Measurements from ENCODE around the gene AHSP. TPM values are rescaled to one million over a fixed set of nuclear protein-coding genes. Genes with fewer than 3 reads are reported as not detected.
"Not testable (repeated sequence)": the region's sequence is repeated elsewhere in the genome, so short reads cannot be mapped to it uniquely, and the experiment has no call there.

AHSP gene
- total RNA-seq, 2 experiments from 2014 or later = not detected

DNA sequence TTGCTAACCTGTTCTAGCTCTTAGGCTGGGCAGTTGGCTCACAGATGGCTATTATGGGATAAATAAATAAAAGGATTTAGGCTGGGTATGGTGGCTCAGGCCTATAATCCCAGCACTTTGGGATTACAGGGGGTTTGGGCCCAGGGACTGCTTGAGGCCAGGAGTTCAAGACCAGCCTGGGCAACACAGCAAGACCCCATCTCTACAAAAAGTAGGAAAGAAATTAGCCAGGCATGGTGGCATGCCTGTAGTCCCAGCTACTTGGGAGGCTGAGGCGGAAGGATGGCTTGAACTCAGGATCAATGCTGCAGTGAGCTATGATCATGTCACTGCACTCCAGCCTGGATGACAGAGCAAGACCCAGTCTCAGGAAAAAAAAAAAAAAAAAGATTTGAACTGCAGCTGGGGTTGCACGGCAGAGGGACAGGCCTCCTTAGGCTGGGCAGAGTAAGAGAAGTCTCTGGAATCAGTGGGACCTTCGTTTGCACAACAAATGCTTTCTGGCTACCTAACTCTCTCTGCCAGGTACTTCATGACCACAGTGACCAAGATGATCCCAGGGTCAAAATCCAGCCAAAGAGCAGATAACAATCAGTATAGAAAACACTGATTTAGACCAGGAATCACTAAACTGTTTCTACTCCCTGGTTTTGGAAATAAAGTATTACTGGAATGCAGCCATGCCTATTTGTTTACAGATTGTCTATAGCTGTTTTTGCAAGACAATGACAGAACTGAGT lies 26.3 kb upstream of the AHSP start:
- Mint-ChIP-seq H3K4me1 (peaks cover 19% of the 10 kb centered on the region), H3K36me3 (ENCODE audit: low read depth) (peaks cover 14% of the 10 kb centered on the region), H3K9me3 (ENCODE audit: low read depth) (no peaks in the 10 kb centered on the region), H3K4me3 (no peak overlapping the region), H3K27ac (no peak overlapping the region), H3K27me3 (no peaks in the 10 kb centered on the region)
- no peak for DNase-seq
- ATAC-seq = no peak
- POLR2A ChIA-PET = interaction anchor here (0.5 kb wide), 2 partner anchors 10 to 303 kb away, joined by 3 read pairs; no protein-coding TSS in a partner anchor
- intact Hi-C loops (cut with DNase I, micrococcal nuclease) = no loop called here
- CTCF ChIA-PET = interaction anchor here (0.9 to 1.2 kb wide), 2 partner anchors 10 to 41 kb away, joined by 3 to 4 read pairs; no protein-coding TSS in a partner anchor

DNA sequence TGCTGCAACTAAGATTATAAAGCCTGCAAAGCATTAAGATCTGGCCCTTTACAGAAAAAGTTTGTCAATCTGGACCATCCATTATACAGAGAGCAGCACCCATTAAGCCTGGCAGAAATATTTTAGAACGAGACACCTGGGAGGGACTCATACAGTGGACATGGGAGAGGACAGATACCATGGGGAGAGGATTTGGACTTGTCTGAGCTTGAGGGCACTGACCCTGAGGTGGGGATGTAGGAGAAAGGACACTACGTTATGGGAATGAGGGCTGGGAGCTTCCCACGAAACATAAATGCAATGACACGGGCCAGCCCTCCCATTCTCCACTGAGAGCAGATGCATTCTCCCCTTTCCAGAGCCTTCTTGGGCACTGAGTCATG lies 25.7 kb upstream of the AHSP start:
- CTCF ChIA-PET = interaction anchor here (0.9 to 1.3 kb wide), 4 partner anchors 9 to 42 kb away, joined by 3 to 4 read pairs (median 4); no protein-coding TSS in a partner anchor
- Mint-ChIP-seq H3K4me3 (no peak overlapping the region), H3K27me3 (no peaks in the 10 kb centered on the region), H3K4me1 (peaks cover 24% of the 10 kb centered on the region), H3K36me3 (ENCODE audit: low read depth) (peaks cover 14% of the 10 kb centered on the region), H3K9me3 (ENCODE audit: low read depth) (no peaks in the 10 kb centered on the region), H3K27ac (no peak overlapping the region)
- intact Hi-C loops (cut with DNase I, micrococcal nuclease) = no loop called here
- POLR2A ChIA-PET = interaction anchor here (0.5 kb wide), 1 partner anchor 11 kb away, joined by 3 read pairs; no protein-coding TSS in a partner anchor
- no peak for ATAC-seq
- no peak for DNase-seq

- POLR2A ChIA-PET = interaction anchor here (0.7 kb wide), 1 partner anchor 39 kb away, joined by 3 read pairs; no protein-coding TSS in a partner anchor
- H3K9me3 Mint-ChIP-seq (ENCODE audit: low read depth) = no peaks in the 10 kb centered on the region
- no peak overlapping the region for H3K4me3 Mint-ChIP-seq
- peaks cover 30% of the 10 kb centered on the region for H3K4me1 Mint-ChIP-seq
- peaks cover 11% of the 10 kb centered on the region for H3K36me3 Mint-ChIP-seq (ENCODE audit: low read depth)
- no peaks in the 10 kb centered on the region for H3K27me3 Mint-ChIP-seq
- CTCF ChIA-PET = interaction anchor here (0.9 to 1.3 kb wide), 4 partner anchors 8 to 40 kb away, joined by 3 to 4 read pairs (median 4); no protein-coding TSS in a partner anchor
- intact Hi-C loops (cut with DNase I, micrococcal nuclease) = no loop called here
- DNase-seq (no peak), ATAC-seq (no peak)
- no peak overlapping the region for H3K27ac Mint-ChIP-seq
Observed at GRCh38 chr16:31502981-31503380, 24.7 kb upstream of the AHSP start.

GRCh38 chr16:31503555-31503954 lies 24.1 kb upstream of the AHSP start:
- Mint-ChIP-seq H3K4me1 (peaks cover 30% of the 10 kb centered on the region), H3K36me3 (ENCODE audit: low read depth) (peaks cover 10% of the 10 kb centered on the region)
- ChIA-PET CTCF (interaction anchor here (1.1 to 1.3 kb wide), 2 partner anchors 26 to 41 kb away, joined by 3 to 4 read pairs; no protein-coding TSS in a partner anchor), POLR2A (interaction anchor here (0.7 kb wide), 1 partner anchor 40 kb away, joined by 3 read pairs; no protein-coding TSS in a partner anchor)
- intact Hi-C loops (cut with DNase I, micrococcal nuclease); ATAC-seq; H3K27ac Mint-ChIP-seq; DNase-seq; H3K9me3 Mint-ChIP-seq (ENCODE audit: low read depth); H3K27me3 Mint-ChIP-seq; H3K4me3 Mint-ChIP-seq: not testable (repeated sequence)

- no peaks in the 10 kb centered on the region for H3K9me3 Mint-ChIP-seq (ENCODE audit: low read depth)
- ATAC-seq (no peak), DNase-seq (no peak)
- peak overlapping the region; percentile 31 for H3K27ac Mint-ChIP-seq
- H3K36me3 Mint-ChIP-seq (ENCODE audit: low read depth) = peaks cover 6% of the 10 kb centered on the region
- POLR2A ChIA-PET = no interaction called here
- H3K4me1 Mint-ChIP-seq = peaks cover 34% of the 10 kb centered on the region
- H3K27me3 Mint-ChIP-seq = no peaks in the 10 kb centered on the region
- intact Hi-C loops (cut with DNase I, micrococcal nuclease) = no loop called here
- no peak overlapping the region for H3K4me3 Mint-ChIP-seq
- CTCF ChIA-PET = interaction anchor here (0.6 kb wide), 1 partner anchor 638 kb away, joined by 3 read pairs; no protein-coding TSS in a partner anchor
Observed at GRCh38 chr16:31504159-31504558, 23.5 kb upstream of the AHSP start.

DNA sequence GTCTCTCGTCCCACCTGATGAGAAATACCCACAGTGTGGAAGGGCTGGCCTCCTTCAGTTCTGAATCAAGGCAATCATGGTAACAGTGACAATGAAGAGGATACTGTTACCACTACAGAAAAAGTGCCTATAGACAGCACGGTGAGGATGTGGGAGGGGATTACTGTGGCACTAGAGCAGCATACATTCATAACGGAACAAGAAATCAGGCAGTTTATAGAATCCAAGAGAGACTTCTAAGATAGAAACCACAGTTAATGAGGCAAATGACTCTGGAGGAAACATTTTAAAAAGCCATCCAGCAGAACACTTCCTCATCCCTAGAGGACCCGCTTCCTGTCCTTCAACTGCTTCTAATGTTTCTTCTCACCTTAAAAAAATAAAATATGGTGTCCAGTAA lies 22.2 kb upstream of the AHSP start:
- ChIA-PET POLR2A (no interaction called here), CTCF (interaction anchor here (1.2 kb wide), 1 partner anchor 9 kb away, joined by 3 read pairs; no protein-coding TSS in a partner anchor)
- DNase-seq = peak; percentile 62
- Mint-ChIP-seq H3K4me1 (peaks cover 46% of the 10 kb centered on the region), H3K36me3 (ENCODE audit: low read depth) (peaks cover 6% of the 10 kb centered on the region), H3K9me3 (ENCODE audit: low read depth) (no peaks in the 10 kb centered on the region), H3K27ac (peak overlapping the region; percentile 59), H3K4me3 (no peak overlapping the region), H3K27me3 (no peaks in the 10 kb centered on the region)
- intact Hi-C loops (cut with DNase I, micrococcal nuclease) = loop anchor here (1.0 to 5.0 kb wide), 3 partner anchors 48 to 363 kb away; partner anchors contain the start of gene ARMC5 (in 1 of the 2)
- peak; percentile 82 for ATAC-seq

DNA sequence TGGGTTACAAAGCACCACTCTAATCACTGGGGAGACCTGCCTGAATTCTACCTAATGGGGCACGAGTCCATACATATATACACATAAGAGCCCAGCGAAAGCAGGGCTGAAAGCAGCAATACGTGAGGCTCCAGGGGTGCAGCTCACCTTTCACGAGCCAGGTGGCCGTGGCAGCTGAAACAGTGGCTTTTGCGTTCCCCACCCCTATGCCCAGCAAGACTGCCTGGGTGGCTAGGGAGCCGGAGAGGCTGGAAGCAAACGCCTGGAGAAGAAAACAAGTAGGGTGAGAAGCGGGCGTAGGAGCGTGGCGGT lies 20.1 kb upstream of the AHSP start:
- DNase-seq = no peak
- intact Hi-C loops (cut with DNase I, micrococcal nuclease) = loop anchor here in 1 of 2 experiments (5.0 kb wide), 2 partner anchors 50 to 360 kb away; partner anchors contain the start of gene ARMC5
- CTCF ChIA-PET = interaction anchor here (0.6 to 1.2 kb wide), 5 partner anchors 9 to 365 kb away, joined by 3 to 4 read pairs (median 3); no protein-coding TSS in a partner anchor
- Mint-ChIP-seq H3K9me3 (ENCODE audit: low read depth) (no peaks in the 10 kb centered on the region), H3K4me3 (peak overlapping the region; percentile 88), H3K27ac (peak overlapping the region; percentile 98), H3K4me1 (peaks cover 47% of the 10 kb centered on the region), H3K36me3 (ENCODE audit: low read depth) (peaks cover 6% of the 10 kb centered on the region), H3K27me3 (no peaks in the 10 kb centered on the region)
- POLR2A ChIA-PET = interaction anchor here (0.5 to 1.0 kb wide), 6 partner anchors 199 to 373 kb away, joined by 3 to 14 read pairs (median 3); partner anchors contain the start of gene ZNF267
- ATAC-seq = no peak

DNA sequence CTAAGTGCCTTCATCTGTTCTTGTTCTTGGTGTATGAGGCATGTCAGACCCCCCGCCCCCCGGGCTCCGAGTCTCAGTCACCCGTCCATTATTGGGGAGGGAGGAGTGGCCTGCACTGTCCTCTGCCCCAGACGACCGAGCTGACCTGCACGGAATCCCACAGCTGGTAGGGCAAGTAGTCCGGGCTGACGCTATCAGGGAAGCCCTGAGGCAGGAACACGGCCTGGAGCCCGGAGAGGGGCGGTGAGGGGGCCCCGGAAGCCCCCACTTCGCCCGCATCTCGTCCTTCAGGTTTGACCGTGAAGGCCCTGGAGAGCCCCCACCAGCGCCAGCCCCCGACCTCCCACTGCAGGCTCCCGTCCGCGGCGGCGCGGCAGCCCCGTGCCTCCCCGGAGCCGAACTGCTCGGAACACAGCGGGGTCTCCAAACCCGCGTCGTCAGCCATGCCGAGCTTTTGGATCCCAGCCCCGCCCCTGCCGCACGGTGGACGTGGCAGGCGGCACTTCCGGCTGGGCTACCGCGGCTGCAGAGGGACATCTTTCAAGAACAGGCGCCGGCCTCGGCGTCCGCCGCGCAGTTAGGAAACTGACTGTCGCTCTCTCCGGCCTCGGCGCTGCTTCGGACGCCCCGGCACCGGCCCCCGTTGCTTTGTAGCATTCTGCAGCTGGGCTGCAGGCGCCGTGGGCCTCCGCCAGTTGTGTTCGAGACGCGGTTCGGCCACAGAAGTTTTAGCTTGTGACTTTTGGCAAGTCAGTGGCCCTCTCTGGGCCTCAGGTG lies 19.6 kb upstream of the AHSP start, which contains the start of gene RUSF1:
RUSF1 (minus strand) TSS at position 463 of the 777 bp plus-strand sequence; CDS start at position 445, 18 bp downstream.
- Mint-ChIP-seq H3K4me3 (peak within 1 kb of the TSS; percentile 88), H3K4me1 (peaks cover 47% of the 10 kb centered on the region), H3K9me3 (ENCODE audit: low read depth) (no peaks in the 10 kb centered on the region), H3K27me3 (no peaks in the 10 kb centered on the region), H3K27ac (peak within 1 kb of the TSS; percentile 98), H3K36me3 (ENCODE audit: low read depth) (peaks cover 6% of the 10 kb centered on the region)
- DNase-seq (peak; percentile 94), ATAC-seq (peak; percentile 77)
- POLR2A ChIA-PET = interaction anchor here (0.6 to 1.0 kb wide), 5 partner anchors 17 to 365 kb away, joined by 3 to 8 read pairs (median 3); partner anchors contain the start of gene ZNF267
- CTCF ChIA-PET = interaction anchor here (0.8 to 1.2 kb wide), 4 partner anchors 18 to 366 kb away, joined by 3 to 4 read pairs (median 4); no protein-coding TSS in a partner anchor
- intact Hi-C loops (cut with DNase I, micrococcal nuclease) = loop anchor here (1.0 to 5.0 kb wide), 9 partner anchors 21 to 435 kb away; partner anchors contain the start of gene ARMC5 (in 2 of the 2)

DNA sequence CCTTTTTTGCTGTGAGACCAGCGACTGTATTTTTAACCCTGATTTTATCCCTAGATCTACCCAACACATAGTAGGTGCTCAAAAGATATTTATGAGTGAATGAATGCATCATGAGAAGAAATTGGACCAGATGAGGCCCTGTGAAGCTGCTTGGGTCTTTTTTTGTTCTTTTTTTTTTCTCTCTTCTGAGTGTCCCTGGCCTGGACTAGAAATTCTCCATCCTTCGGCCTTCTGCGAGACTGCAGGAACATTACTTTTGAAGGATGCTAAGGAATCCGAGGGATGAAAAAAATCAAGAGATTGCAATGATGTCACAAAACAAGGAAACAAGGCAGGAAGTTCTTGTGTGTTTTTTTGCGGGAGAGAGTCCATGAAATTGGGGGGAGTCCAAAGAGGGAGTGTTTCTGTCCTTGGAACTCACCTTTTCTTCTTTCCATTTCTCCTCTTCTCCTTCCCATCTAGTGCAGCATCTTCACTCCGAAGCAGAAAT lies 18.9 kb upstream of the AHSP start:
- peaks cover 47% of the 10 kb centered on the region for H3K4me1 Mint-ChIP-seq
- POLR2A ChIA-PET = interaction anchor here (0.9 to 1.0 kb wide), 2 partner anchors 20 to 360 kb away, joined by 3 to 8 read pairs; no protein-coding TSS in a partner anchor
- CTCF ChIA-PET = interaction anchor here (0.9 to 1.2 kb wide), 2 partner anchors 48 to 360 kb away, joined by 3 to 4 read pairs; no protein-coding TSS in a partner anchor
- peaks cover 6% of the 10 kb centered on the region for H3K36me3 Mint-ChIP-seq (ENCODE audit: low read depth)
- no peaks in the 10 kb centered on the region for H3K9me3 Mint-ChIP-seq (ENCODE audit: low read depth)
- peak overlapping the region; percentile 88 for H3K4me3 Mint-ChIP-seq
- no peak for ATAC-seq
- peak overlapping the region; percentile 98 for H3K27ac Mint-ChIP-seq
- intact Hi-C loops (cut with DNase I, micrococcal nuclease) = loop anchor here (1.0 to 5.0 kb wide), 9 partner anchors 21 to 435 kb away; partner anchors contain the start of gene ARMC5 (in 2 of the 2)
- no peak for DNase-seq
- H3K27me3 Mint-ChIP-seq = no peaks in the 10 kb centered on the region

- intact Hi-C loops (cut with DNase I, micrococcal nuclease) = no loop called here
- POLR2A ChIA-PET = no interaction called here
- DNase-seq (no peak), ATAC-seq (no peak)
- no peak overlapping the region for H3K4me3 Mint-ChIP-seq
- H3K27me3 Mint-ChIP-seq = peaks cover 2% of the 10 kb centered on the region
- no peak overlapping the region for H3K27ac Mint-ChIP-seq
- H3K36me3 Mint-ChIP-seq (ENCODE audit: low read depth) = no peaks in the 10 kb centered on the region
- H3K9me3 Mint-ChIP-seq (ENCODE audit: low read depth) = peaks cover 5% of the 10 kb centered on the region
- peaks cover 17% of the 10 kb centered on the region for H3K4me1 Mint-ChIP-seq
- CTCF ChIA-PET = no interaction called here
Observed at GRCh38 chr16:31513126-31513525, 14.6 kb upstream of the AHSP start.
